HEK293 (cell line): ENCODE results near the gene PRG3.

Experiments used
- BCL11A ChIP-seq: fragments of 450-650 bp; formaldehyde crosslinking; IDR thresholded peaks from 2 replicates; pipeline ENCODE4 v1.5.1; 2016; ENCODE audit warnings: low read depth, missing biosample characterization, missing genetic modification characterization
- BCL11B ChIP-seq: fragments of 450-650 bp; formaldehyde crosslinking; IDR thresholded peaks from 2 replicates; pipeline ENCODE4 v1.5.1; 2016; ENCODE audit warnings: low read depth, missing biosample characterization, missing genetic modification characterization
- BCL6B ChIP-seq: fragments of 450-650 bp; formaldehyde crosslinking; IDR thresholded peaks from 2 replicates; pipeline ENCODE4 v1.5.1; 2017; ENCODE audit warnings: missing biosample characterization, missing genetic modification characterization
- GLI2 ChIP-seq: fragments of 450-650 bp; formaldehyde crosslinking; IDR thresholded peaks from 2 replicates; pipeline ENCODE4; 2017; ENCODE audit warnings: missing biosample characterization, missing genetic modification characterization, low read depth, borderline replicate concordance
- IKZF3 ChIP-seq: fragments of 450-650 bp; IDR thresholded peaks from 2 replicates; pipeline ENCODE4 v1.5.0; 2018; ENCODE audit warnings: missing biosample characterization, mild to moderate bottlenecking, missing genetic modification characterization, moderate library complexity
- KLF8 ChIP-seq: fragments of 450-650 bp; formaldehyde crosslinking; IDR thresholded peaks from 2 replicates; pipeline ENCODE4 v1.5.1; 2016; ENCODE audit warnings: missing biosample characterization, missing genetic modification characterization
- KLF9 ChIP-seq: fragments of 450-650 bp; formaldehyde crosslinking; IDR thresholded peaks from 2 replicates; pipeline ENCODE4 v1.5.1; 2016; ENCODE audit warnings: missing biosample characterization, missing genetic modification characterization, low read depth
- MEIS1 ChIP-seq: sonication (generic); formaldehyde crosslinking; IDR thresholded peaks from 2 replicates; pipeline ENCODE4 v1.8.1; 2022; ENCODE audit warnings: missing genetic modification reagents, mild to moderate bottlenecking, borderline replicate concordance
- REPIN1 ChIP-seq: fragments of 450-650 bp; formaldehyde crosslinking; IDR thresholded peaks from 2 replicates; pipeline ENCODE4 v1.5.1; 2017; ENCODE audit warnings: missing biosample characterization, missing genetic modification characterization, low read depth
- SCRT1 ChIP-seq: fragments of 450-650 bp; formaldehyde crosslinking; IDR thresholded peaks from 2 replicates; pipeline ENCODE4 v1.5.1; 2016; ENCODE audit warnings: missing biosample characterization, missing genetic modification characterization, borderline replicate concordance
- SCRT2 ChIP-seq: fragments of 450-650 bp; formaldehyde crosslinking; IDR thresholded peaks from 2 replicates; pipeline ENCODE4 v1.5.1; 2016; ENCODE audit warnings: missing biosample characterization, missing genetic modification characterization
- TRIM28 ChIP-seq: IDR thresholded peaks from 2 replicates; pipeline ENCODE4 v1.6.1; 2011; ENCODE audit warnings: low read length, control low read depth, borderline replicate concordance
- YY1 ChIP-seq: fragments of 450-650 bp; formaldehyde crosslinking; IDR thresholded peaks from 2 replicates; pipeline ENCODE4 v1.5.1; 2018; ENCODE audit warnings: missing biosample characterization, missing genetic modification characterization
- ZBTB1 ChIP-seq: fragments of 450-650 bp; formaldehyde crosslinking; IDR thresholded peaks from 2 replicates; pipeline ENCODE4 v1.5.1; 2016; ENCODE audit warnings: missing biosample characterization, missing genetic modification characterization
- ZNF10 ChIP-seq: fragments of 450-650 bp; formaldehyde crosslinking; IDR thresholded peaks from 2 replicates; pipeline ENCODE4 v1.5.1; 2017; ENCODE audit warnings: missing biosample characterization, missing genetic modification characterization
- ZNF2 ChIP-seq: fragments of 450-650 bp; formaldehyde crosslinking; IDR thresholded peaks from 2 replicates; pipeline ENCODE4 v1.5.1; 2016; ENCODE audit warnings: missing biosample characterization, missing genetic modification characterization
- ZNF202 ChIP-seq: fragments of 450-650 bp; formaldehyde crosslinking; IDR thresholded peaks from 2 replicates; pipeline ENCODE4 v1.5.1; 2016; ENCODE audit warnings: missing biosample characterization, missing genetic modification characterization, borderline replicate concordance
- ZNF221 ChIP-seq: fragments of 450-650 bp; formaldehyde crosslinking; IDR thresholded peaks from 2 replicates; pipeline ENCODE4 v1.5.1; 2017; ENCODE audit warnings: missing biosample characterization, missing genetic modification characterization, borderline replicate concordance
- ZNF23 ChIP-seq: fragments of 450-650 bp; formaldehyde crosslinking; IDR thresholded peaks from 2 replicates; pipeline ENCODE4 v1.5.1; 2016; ENCODE audit warnings: missing biosample characterization, missing genetic modification characterization, borderline replicate concordance
- ZNF26 ChIP-seq: fragments of 450-650 bp; formaldehyde crosslinking; IDR thresholded peaks from 2 replicates; pipeline ENCODE4 v1.5.1; 2016; ENCODE audit warnings: missing biosample characterization, missing genetic modification characterization
- ZNF266 ChIP-seq: fragments of 450-650 bp; formaldehyde crosslinking; IDR thresholded peaks from 2 replicates; pipeline ENCODE4 v1.5.1; 2016; ENCODE audit warnings: missing biosample characterization, missing genetic modification characterization, low read depth
- ZNF302 ChIP-seq: fragments of 450-650 bp; formaldehyde crosslinking; IDR thresholded peaks from 2 replicates; pipeline ENCODE4 v1.5.1; 2016; ENCODE audit warnings: missing biosample characterization, missing genetic modification characterization, low read depth
- ZNF324 ChIP-seq: fragments of 450-650 bp; formaldehyde crosslinking; IDR thresholded peaks from 2 replicates; pipeline ENCODE4 v1.5.1; 2016; ENCODE audit warnings: missing biosample characterization, missing genetic modification characterization
- ZNF521 ChIP-seq: fragments of 450-650 bp; formaldehyde crosslinking; IDR thresholded peaks from 2 replicates; pipeline ENCODE4 v1.5.1; 2017; ENCODE audit warnings: missing biosample characterization, mild to moderate bottlenecking, missing genetic modification characterization
- ZNF623 ChIP-seq: fragments of 450-650 bp; formaldehyde crosslinking; IDR thresholded peaks from 2 replicates; pipeline ENCODE4 v1.5.1; 2016; ENCODE audit warnings: missing biosample characterization, missing genetic modification characterization
- ZNF654 ChIP-seq: fragments of 450-650 bp; formaldehyde crosslinking; IDR thresholded peaks from 2 replicates; pipeline ENCODE4 v1.5.1; 2016; ENCODE audit warnings: low read depth, missing biosample characterization, missing genetic modification characterization
- ZNF701 ChIP-seq: fragments of 450-650 bp; formaldehyde crosslinking; IDR thresholded peaks from 2 replicates; pipeline ENCODE4 v1.5.1; 2016; ENCODE audit warnings: missing biosample characterization, missing genetic modification characterization
- ZNF76 ChIP-seq: fragments of 450-650 bp; formaldehyde crosslinking; IDR thresholded peaks from 2 replicates; pipeline ENCODE4; 2016; ENCODE audit warnings: low read depth, missing biosample characterization, missing genetic modification characterization, borderline replicate concordance
- ZNF768 ChIP-seq: fragments of 450-650 bp; formaldehyde crosslinking; IDR thresholded peaks from 2 replicates; pipeline ENCODE4 v1.5.1; 2018; ENCODE audit warnings: missing biosample characterization, mild to moderate bottlenecking, missing genetic modification characterization
- ZNF785 ChIP-seq: fragments of 450-650 bp; formaldehyde crosslinking; IDR thresholded peaks from 2 replicates; pipeline ENCODE4 v1.5.1; 2016; ENCODE audit warnings: missing biosample characterization, missing genetic modification characterization
- ZNF837 ChIP-seq: fragments of 450-650 bp; formaldehyde crosslinking; IDR thresholded peaks from 2 replicates; pipeline ENCODE4 v1.5.1; 2016; ENCODE audit warnings: missing biosample characterization, missing genetic modification characterization
- TF ChIP-seq, protein P1 (sequence below): fragments of 450-650 bp; formaldehyde crosslinking; IDR thresholded peaks from 2 replicates; pipeline ENCODE4 v1.5.1; 2016; ENCODE audit warnings: missing biosample characterization, missing genetic modification characterization
- TF ChIP-seq, protein P2 (sequence below): fragments of 450-650 bp; formaldehyde crosslinking; IDR thresholded peaks from 2 replicates; pipeline ENCODE4 v1.5.1; 2016; ENCODE audit warnings: missing biosample characterization, missing genetic modification characterization
- TF ChIP-seq, protein P3 (sequence below): fragments of 450-650 bp; formaldehyde crosslinking; IDR thresholded peaks from 2 replicates; pipeline ENCODE4 v1.5.0; 2017; ENCODE audit warnings: missing biosample characterization, missing genetic modification characterization, borderline replicate concordance

PRG3 gene

DNA sequence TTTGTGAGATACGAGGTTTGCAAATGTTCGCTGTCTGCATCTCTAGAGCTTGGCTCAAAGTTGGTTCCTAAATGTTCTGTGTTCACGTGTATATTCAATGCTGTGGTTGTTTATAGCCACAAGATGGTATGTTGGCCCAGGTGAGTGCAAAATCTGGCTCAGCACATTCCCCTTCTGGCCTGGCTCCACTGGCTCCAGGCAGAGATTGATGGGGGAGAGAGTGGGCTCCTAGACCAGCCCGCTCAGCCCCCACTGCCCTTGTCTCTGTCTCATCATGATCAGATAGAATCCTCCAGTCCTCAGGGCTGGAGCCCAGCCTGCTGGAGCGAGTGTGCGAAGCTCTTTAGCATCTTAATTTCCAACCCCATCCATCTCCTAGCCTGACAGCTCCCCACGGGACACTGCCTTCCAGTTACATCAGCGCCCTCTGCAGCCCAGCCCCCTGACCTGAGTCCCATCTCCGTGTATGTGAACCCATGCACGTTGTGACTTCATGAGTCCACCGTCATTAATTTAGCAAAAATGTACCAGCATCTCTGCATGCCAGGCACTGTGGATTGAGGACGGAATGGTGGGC lies 40.8 kb downstream of the PRG3 start (continued):
- TF ChIP-seq ZNF76 (tag by site-specific recombination) (no peak), KLF9 (no peak), REPIN1 (tag by site-specific recombination) (no peak), ZNF785 (tag by site-specific recombination) (no peak), SCRT1 (no peak), BCL11A (no peak), ZNF23 (no peak), ZNF302 (tag by site-specific recombination) (no peak), YY1 (no peak), SCRT2 (tag by site-specific recombination) (no peak), BCL6B (tag by site-specific recombination) (no peak), ZNF26 (tag by site-specific recombination) (no peak), ZNF10 (no peak), ZNF202 (tag by site-specific recombination) (no peak), ZBTB1 (no peak), IKZF3 (no peak), ZNF266 (tag by site-specific recombination) (no peak), ZNF768 (tag by site-specific recombination) (no peak), ZNF837 (tag by site-specific recombination) (no peak), GLI2 (tag by site-specific recombination) (no peak), ZNF701 (tag by site-specific recombination) (no peak), ZNF2 (tag by site-specific recombination) (0 out of 2 replicates have a peak, but pooled peaks have one; percentile 27), KLF8 (tag by site-specific recombination) (no peak), ZNF654 (tag by site-specific recombination) (peak; percentile 46), ZNF623 (tag by site-specific recombination) (no peak), TRIM28 (no peak), ZNF221 (tag by site-specific recombination) (no peak), MEIS1 (peak; percentile 77), BCL11B (tag by site-specific recombination) (no peak), ZNF324 (tag by site-specific recombination) (no peak), ZNF521 (tag by site-specific recombination) (no peak)
- TF ChIP-seq, protein P1, sequence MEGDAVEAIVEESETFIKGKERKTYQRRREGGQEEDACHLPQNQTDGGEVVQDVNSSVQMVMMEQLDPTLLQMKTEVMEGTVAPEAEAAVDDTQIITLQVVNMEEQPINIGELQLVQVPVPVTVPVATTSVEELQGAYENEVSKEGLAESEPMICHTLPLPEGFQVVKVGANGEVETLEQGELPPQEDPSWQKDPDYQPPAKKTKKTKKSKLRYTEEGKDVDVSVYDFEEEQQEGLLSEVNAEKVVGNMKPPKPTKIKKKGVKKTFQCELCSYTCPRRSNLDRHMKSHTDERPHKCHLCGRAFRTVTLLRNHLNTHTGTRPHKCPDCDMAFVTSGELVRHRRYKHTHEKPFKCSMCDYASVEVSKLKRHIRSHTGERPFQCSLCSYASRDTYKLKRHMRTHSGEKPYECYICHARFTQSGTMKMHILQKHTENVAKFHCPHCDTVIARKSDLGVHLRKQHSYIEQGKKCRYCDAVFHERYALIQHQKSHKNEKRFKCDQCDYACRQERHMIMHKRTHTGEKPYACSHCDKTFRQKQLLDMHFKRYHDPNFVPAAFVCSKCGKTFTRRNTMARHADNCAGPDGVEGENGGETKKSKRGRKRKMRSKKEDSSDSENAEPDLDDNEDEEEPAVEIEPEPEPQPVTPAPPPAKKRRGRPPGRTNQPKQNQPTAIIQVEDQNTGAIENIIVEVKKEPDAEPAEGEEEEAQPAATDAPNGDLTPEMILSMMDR (tag by site-specific recombination), result peak; percentile 44; the same call in 1 of the 2 replicates
- TF ChIP-seq, protein P2, sequence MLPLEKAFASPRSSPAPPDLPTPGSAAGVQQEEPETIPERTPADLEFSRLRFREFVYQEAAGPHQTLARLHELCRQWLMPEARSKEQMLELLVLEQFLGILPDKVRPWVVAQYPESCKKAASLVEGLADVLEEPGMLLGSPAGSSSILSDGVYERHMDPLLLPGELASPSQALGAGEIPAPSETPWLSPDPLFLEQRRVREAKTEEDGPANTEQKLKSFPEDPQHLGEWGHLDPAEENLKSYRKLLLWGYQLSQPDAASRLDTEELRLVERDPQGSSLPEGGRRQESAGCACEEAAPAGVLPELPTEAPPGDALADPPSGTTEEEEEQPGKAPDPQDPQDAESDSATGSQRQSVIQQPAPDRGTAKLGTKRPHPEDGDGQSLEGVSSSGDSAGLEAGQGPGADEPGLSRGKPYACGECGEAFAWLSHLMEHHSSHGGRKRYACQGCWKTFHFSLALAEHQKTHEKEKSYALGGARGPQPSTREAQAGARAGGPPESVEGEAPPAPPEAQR, result no peak
- TF ChIP-seq, protein P3, sequence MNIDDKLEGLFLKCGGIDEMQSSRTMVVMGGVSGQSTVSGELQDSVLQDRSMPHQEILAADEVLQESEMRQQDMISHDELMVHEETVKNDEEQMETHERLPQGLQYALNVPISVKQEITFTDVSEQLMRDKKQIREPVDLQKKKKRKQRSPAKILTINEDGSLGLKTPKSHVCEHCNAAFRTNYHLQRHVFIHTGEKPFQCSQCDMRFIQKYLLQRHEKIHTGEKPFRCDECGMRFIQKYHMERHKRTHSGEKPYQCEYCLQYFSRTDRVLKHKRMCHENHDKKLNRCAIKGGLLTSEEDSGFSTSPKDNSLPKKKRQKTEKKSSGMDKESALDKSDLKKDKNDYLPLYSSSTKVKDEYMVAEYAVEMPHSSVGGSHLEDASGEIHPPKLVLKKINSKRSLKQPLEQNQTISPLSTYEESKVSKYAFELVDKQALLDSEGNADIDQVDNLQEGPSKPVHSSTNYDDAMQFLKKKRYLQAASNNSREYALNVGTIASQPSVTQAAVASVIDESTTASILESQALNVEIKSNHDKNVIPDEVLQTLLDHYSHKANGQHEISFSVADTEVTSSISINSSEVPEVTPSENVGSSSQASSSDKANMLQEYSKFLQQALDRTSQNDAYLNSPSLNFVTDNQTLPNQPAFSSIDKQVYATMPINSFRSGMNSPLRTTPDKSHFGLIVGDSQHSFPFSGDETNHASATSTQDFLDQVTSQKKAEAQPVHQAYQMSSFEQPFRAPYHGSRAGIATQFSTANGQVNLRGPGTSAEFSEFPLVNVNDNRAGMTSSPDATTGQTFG (tag by site-specific recombination), result no peak
